Measurements from ENCODE around the gene SORCS2.

The SORCS2 gene

GRCh38 chr4:7224878-7225533, 32.7 kb downstream of the SORCS2 start:
- no peak for DNase-seq

- DNase-seq = no peak
Measured at GRCh38 chr4:7226439-7226838, 34.1 kb downstream of the SORCS2 start.

GRCh38 chr4:7227008-7227407, 34.7 kb downstream of the SORCS2 start:
- no peak for DNase-seq

GRCh38 chr4:7228734-7229133, 36.4 kb downstream of the SORCS2 start:
- no peak for DNase-seq

- no peak for DNase-seq
Measured at GRCh38 chr4:7232061-7232650, 39.8 kb downstream of the SORCS2 start.

GRCh38 chr4:7233006-7233580, 40.8 kb downstream of the SORCS2 start:
- no peak for DNase-seq

- no peak for DNase-seq
Measured at GRCh38 chr4:7233601-7234000, 41.3 kb downstream of the SORCS2 start.

GRCh38 chr4:7234355-7235029, 42.2 kb downstream of the SORCS2 start:
- no peak for DNase-seq

- DNase-seq = no peak
Measured at GRCh38 chr4:7235030-7235380, 42.7 kb downstream of the SORCS2 start.

- DNase-seq = no peak
Measured at GRCh38 chr4:7236847-7237246, 44.5 kb downstream of the SORCS2 start.

GRCh38 chr4:7237873-7238272, 45.5 kb downstream of the SORCS2 start:
- DNase-seq = no peak

GRCh38 chr4:7238300-7238960, 46.1 kb downstream of the SORCS2 start:
- DNase-seq = no peak

- no peak for DNase-seq
Measured at GRCh38 chr4:7239101-7239820, 46.9 kb downstream of the SORCS2 start.

- no peak for DNase-seq
Measured at GRCh38 chr4:7239844-7240243, 47.5 kb downstream of the SORCS2 start.

GRCh38 chr4:7240306-7240705, 48.0 kb downstream of the SORCS2 start:
- DNase-seq = no peak

GRCh38 chr4:7241597-7242125, 49.3 kb downstream of the SORCS2 start:
- DNase-seq = no peak

GRCh38 chr4:7242766-7243165, 50.4 kb downstream of the SORCS2 start:
- no peak for DNase-seq

GRCh38 chr4:7243609-7244330, 51.4 kb downstream of the SORCS2 start:
- DNase-seq = no peak

- DNase-seq = no peak
Measured at GRCh38 chr4:7244331-7244665, 52.0 kb downstream of the SORCS2 start.

GRCh38 chr4:7244751-7245320, 52.5 kb downstream of the SORCS2 start:
- DNase-seq = no peak

GRCh38 chr4:7247521-7247920, 55.2 kb downstream of the SORCS2 start:
- no peak for DNase-seq

- DNase-seq = no peak
Measured at GRCh38 chr4:7247946-7248345, 55.6 kb downstream of the SORCS2 start.
